Thyroid gland (tissue), 4 donors: ENCODE results near the gene COCH.

Experiments used
- POLR2A ChIP-seq, 2 donors: fragments of 450-650 bp; IDR thresholded peaks; one replicate each; pipeline ENCODE4 v1.6.1; 2017; ENCODE audit warnings: antibody characterized with exemption in 2 of 2, mild to moderate bottlenecking in 2 of 2, moderate library complexity in 1 of 2
- TF ChIP-seq, protein P1 (sequence below), 6 experiments: fragments of 200-600 bp in 3 of 6; fragments of 450-650 bp in 3 of 6; sonication (generic) in 3 of 6; IDR thresholded peaks; one replicate each; pipeline ENCODE4 v1.5.1; 2016 to 2019; ENCODE audit warnings: antibody characterized with exemption in 6 of 6, mild to moderate bottlenecking in 2 of 6, inconsistent platforms in 1 of 6, moderate library complexity in 1 of 6

DNA sequence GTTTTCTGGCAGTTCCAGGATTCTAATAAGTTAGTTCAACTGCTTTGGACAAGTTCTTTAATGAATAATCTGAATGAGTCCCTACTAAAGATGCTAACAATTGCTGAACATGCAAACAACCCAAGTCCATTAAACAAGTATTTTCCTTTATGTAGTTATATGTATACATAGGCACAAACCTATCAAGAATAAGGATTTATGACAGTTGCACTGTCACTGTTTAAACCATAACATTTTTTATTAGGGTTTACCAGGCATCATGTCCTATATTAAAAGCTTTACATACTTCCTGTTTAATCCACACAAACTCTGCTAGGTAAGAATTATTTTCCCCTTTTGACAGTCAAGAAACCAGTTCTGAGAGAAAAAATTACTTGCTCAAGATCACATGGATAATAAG lies 31.9 kb upstream of the COCH start:
- TF ChIP-seq, protein P1, sequence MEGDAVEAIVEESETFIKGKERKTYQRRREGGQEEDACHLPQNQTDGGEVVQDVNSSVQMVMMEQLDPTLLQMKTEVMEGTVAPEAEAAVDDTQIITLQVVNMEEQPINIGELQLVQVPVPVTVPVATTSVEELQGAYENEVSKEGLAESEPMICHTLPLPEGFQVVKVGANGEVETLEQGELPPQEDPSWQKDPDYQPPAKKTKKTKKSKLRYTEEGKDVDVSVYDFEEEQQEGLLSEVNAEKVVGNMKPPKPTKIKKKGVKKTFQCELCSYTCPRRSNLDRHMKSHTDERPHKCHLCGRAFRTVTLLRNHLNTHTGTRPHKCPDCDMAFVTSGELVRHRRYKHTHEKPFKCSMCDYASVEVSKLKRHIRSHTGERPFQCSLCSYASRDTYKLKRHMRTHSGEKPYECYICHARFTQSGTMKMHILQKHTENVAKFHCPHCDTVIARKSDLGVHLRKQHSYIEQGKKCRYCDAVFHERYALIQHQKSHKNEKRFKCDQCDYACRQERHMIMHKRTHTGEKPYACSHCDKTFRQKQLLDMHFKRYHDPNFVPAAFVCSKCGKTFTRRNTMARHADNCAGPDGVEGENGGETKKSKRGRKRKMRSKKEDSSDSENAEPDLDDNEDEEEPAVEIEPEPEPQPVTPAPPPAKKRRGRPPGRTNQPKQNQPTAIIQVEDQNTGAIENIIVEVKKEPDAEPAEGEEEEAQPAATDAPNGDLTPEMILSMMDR (IDR thresholded peaks at IDR 0.05) = no peak
- TF ChIP-seq POLR2A (IDR thresholded peaks at IDR 0.05) = no peak
